Measurements from ENCODE around the gene UBE2D1. TPM values are rescaled to one million over a fixed set of nuclear protein-coding genes. Genes with fewer than 3 reads are reported as not detected.

The UBE2D1 gene
- total RNA-seq, 1 donor from 2014 or later = 14.2 TPM

GRCh38 chr10:58341422-58341821 lies 6.6 kb downstream of the UBE2D1 start:
- DNase-seq (ENCODE audit: low spot score) = no peak

GRCh38 chr10:58341947-58342346 lies 7.1 kb downstream of the UBE2D1 start:
- DNase-seq (ENCODE audit: low spot score) = no peak

GRCh38 chr10:58347967-58348366 lies 13.2 kb downstream of the UBE2D1 start:
- no peak for DNase-seq (ENCODE audit: low spot score)

DNA sequence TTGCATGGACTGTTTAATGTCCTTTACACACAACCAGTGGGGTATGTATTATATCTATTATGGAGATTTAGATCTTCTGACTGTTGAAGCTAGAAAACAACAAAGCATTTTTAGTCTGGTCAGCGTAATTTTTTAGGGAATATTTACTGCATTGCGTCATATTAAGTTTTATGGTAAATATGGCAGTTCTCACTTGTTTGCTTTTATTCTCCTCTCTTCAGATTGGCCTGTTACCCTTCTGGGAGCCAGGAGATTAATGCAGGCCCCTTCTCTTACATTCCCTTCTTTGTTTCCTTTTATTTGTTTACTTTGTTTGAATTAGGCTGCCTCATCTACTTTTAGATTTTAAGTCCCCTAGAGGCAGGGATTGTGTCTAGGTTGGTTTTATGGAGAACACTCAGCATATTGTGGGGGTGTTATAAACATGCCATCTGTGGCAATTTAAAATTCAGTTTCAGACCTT lies 13.8 kb downstream of the UBE2D1 start:
- DNase-seq (ENCODE audit: low spot score) = no peak

DNA sequence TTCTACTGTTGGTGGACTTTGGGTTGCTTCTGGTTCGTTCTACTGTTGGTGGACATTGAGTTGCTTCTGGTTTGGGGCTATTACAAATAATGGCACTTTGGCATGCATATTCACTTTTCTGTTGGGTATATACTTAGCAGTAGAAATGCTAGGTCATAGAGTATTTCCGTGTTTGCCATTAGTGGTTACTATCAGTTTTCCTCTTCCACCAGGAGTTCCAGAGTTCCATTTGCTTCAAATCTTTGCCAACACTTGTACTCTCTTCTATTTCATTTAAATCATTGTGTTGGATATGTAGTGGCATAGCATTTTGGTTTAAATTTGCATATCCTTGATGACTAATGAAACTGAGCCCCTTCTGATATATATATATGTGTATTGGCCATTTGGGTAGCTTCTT lies 15.2 kb downstream of the UBE2D1 start:
- no peak for DNase-seq (ENCODE audit: low spot score)

- DNase-seq (ENCODE audit: low spot score) = no peak
These were observed 16.0 kb downstream of the UBE2D1 start for GRCh38 chr10:58350619-58351323.

- DNase-seq (ENCODE audit: low spot score) = no peak
These were observed 17.1 kb downstream of the UBE2D1 start for GRCh38 chr10:58351616-58352578.

DNA sequence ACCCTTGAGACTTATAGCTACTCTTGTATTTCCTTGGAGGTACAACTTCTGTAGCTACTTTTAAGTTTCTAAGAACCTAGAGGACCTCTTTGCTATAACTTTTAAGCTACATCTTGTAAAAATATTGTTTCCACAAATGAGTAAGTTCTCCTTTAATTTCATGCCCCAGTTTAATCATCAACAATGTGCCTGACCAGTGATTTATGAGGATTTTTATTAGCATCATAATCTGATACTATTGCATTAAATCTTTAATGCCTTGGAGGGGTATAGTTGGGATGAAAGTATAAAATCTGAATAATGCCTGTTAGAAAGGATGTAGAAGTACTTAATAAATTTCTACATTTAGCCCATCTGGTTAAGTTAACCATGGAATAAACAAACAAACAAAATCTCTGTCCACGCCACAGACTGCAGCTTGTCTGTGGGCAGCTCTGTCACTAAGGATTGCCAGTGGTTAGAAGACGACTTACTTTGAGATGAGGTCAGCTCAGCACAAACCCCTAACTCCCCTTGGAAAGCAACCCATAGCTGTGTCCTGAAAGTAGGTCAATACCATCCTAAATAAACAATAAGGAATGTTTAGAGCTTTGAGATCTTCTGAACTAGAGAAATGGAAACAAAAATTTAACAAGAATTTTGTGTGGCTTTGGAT lies 18.3 kb downstream of the UBE2D1 start:
- DNase-seq (ENCODE audit: low spot score) = no peak

DNA sequence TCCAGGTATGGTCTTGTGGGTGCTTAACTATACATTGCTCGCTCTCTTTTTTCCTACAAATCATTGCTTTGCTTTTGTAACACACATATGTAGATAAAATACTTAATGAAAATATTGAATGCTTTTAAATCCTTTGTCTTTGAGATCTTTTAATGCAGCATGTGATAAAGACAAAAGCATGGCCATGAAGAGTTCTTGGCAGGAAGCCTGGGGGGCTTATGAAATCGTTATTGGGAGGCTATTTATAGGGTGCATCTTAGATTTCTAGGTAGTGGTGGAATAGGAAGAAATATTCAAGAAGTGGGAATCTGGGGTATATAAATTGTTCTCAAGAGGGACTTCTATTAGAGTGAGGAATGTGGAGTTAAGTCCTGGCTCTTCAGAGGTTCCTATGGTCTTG lies 21.9 kb downstream of the UBE2D1 start:
- no peak for DNase-seq (ENCODE audit: low spot score)

DNA sequence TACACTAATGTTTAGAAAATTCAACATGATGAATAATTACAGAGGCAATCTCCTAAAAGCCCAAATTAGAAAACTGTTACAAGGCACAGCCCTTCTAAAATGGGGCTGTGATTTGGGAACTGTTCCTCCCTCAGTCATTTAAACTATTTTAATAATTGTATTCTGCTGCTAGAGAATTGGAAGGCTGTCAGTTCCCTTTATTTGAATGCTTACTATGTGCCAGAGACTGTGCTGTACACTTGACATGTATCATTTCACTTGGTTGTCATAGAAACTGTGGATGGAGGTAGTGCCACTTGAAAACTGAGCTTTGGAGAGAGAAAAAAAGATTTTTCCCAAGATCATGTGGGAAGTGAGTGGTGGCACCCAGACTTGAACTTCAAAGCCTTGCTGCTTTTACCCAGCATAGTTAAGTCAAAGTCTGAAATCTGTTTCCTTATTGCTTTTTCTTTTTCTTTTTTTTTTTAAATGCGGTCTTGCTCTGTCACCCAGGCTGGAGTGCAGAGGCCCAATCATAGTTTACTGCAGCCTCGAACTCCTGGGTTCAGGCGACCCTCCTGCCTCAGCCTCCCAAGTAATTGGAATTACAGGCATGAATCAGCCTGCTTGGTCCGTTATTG lies 23.6 kb downstream of the UBE2D1 start:
- no peak for DNase-seq (ENCODE audit: low spot score)

- no peak for DNase-seq (ENCODE audit: low spot score)
These were observed 24.1 kb downstream of the UBE2D1 start for GRCh38 chr10:58358947-58359346.

DNA sequence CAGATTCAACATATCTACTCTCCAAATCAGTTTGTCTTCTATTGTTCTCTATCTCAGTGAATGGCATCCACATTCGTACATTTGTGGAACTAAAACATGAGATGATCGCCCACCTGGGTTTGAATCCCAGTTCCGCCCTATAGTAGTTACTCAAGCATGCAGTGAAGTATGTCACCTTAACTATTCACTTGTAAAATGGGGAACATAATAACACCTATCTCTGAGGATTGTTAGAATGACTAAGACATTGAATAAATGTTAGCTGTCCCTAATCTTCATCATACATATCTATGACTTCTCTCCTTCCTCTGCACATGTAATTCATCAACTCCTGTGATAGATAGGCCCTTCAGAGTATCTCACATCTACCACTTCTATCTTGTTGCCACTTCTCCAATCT lies 24.7 kb downstream of the UBE2D1 start:
- no peak for DNase-seq (ENCODE audit: low spot score)

DNA sequence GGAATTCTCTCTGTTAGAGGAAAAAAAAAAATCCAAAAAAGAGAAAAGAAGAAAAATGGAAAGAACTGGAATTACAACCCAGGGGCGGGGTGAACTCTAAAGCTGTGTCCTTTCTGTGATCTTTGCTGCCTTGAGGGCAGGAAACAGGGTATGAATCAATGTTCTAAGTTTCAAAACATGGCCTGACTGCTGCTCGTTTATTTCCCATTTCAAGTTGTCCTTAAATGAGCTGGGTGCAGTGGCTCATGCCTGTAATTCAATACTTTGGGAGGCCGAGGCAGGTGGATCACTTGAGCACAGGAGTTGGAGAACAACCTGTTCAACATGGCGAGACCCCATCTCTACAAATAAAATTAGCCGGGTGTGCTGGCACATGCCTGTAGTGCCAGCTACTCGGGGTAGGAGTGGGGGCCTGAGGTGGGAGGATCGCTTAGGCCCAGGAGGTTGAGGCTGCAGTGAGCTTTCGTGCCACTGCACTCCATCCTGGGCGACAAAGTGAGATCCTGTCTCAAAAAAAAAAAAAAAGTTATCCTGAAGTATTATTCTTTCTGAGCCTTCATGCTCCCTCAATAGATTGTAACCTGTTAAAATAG lies 25.7 kb downstream of the UBE2D1 start:
- no peak for DNase-seq (ENCODE audit: low spot score)

GRCh38 chr10:58361353-58361752 lies 26.5 kb downstream of the UBE2D1 start:
- no peak for DNase-seq (ENCODE audit: low spot score)

GRCh38 chr10:58362027-58362789 lies 27.4 kb downstream of the UBE2D1 start:
- no peak for DNase-seq (ENCODE audit: low spot score)

DNA sequence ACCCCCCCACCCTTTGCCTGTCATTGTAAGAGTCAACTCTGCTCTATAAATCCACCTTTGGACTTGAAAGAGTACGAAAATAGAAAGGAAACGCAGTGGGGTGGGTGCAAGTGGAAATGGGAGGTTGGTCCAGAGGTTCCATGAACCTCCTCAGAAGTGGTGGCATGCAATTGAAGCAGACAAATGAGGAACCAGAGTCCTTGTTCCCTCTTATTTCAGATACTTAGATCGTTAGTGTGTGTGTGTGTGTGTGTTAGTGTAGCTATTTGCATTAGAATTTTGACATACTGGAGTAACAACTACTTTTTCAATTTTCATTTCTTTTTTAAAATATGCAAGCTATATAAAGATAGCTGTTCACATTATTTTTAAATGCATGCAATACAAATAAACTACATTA lies 32.3 kb downstream of the UBE2D1 start:
- no peak for DNase-seq (ENCODE audit: low spot score)

- DNase-seq (ENCODE audit: low spot score) = no peak
These were observed 36.7 kb downstream of the UBE2D1 start for GRCh38 chr10:58371473-58371872.

DNA sequence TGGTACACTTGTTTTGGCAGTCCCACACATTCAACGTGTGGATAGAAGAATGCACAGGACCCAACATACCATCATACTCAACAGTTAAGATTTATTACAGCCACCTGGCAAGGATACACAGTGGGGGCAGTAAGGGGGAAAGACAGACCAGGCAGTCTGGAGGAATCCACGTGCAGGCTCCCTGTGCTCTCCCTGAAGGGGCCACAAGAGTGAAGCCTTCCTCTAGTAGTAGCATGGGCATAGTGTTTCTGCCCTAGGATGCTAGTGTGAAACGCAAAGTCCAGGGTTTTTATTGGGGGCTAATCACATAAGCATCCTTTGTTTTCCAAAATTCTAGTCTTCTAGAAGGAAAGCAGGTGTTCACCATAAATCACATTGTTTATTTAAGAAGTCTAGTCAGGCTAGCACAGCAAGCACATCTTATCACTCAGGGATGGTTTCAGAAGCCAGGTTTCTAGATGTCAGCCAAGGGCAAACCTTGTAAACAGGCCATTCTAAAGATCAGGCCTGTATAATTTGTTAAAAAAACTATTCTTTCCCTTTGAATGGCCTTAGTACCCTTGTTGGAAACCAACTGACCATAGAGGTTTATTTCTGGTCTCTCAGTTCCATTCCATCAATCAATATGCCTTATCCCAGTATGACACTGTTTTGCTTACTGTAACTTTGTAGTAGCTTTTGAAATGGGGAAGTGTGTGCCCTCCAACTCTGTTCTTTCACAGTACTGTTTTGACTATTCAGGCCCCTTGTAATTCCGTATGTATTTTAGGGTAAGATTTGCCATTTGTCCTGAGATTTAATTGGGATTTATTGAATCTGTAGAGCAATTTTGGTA lies 38.0 kb downstream of the UBE2D1 start:
- DNase-seq (ENCODE audit: low spot score) = no peak

- no peak for DNase-seq (ENCODE audit: low spot score)
These were observed 38.6 kb downstream of the UBE2D1 start for GRCh38 chr10:58373442-58373827.

DNA sequence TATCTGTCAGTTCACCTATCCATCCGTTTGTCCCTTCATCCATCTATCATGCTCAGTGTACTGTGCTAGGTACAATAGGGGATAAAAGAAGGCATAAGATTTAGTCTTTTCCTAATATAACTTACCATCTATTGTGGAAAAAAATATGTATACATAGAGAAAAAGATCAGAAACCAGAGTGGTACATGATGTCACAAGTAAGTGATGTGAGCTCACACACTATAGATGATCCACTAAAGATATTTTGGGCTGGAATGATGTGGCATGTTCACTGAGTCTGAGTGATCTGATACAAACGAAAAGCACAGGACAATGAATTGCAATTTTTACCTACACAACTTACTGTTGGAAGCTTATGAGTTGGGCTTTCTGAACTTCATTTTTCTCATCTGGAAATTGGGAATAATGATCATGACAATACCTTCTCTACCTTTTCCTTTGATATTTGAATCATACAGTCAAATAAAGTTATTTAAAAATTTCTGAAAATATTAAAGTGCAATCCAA lies 47.7 kb downstream of the UBE2D1 start:
- DNase-seq (ENCODE audit: low spot score) = no peak
